HepG2 (cell line): ENCODE results near the gene GRB7. TPM values are rescaled to one million over a fixed set of nuclear protein-coding genes. Genes with fewer than 3 reads are reported as not detected.

Experiments used
- BRF2 ChIP-seq: sonication (generic); formaldehyde crosslinking; IDR thresholded peaks from 2 replicates; pipeline ENCODE4 v1.8.1; 2022; ENCODE audit warnings: mild to moderate bottlenecking, missing genetic modification reagents
- CBFB ChIP-seq: sonication (generic); formaldehyde crosslinking; IDR thresholded peaks from 2 replicates; pipeline ENCODE4 v1.4.0; 2020; ENCODE audit warnings: missing genetic modification reagents
- ELK4 ChIP-seq: sonication (generic); formaldehyde crosslinking; IDR thresholded peaks from 2 replicates; pipeline ENCODE4 v1.9.0; 2021; ENCODE audit warnings: missing genetic modification reagents, borderline replicate concordance
- ZBTB8A ChIP-seq: sonication (generic); formaldehyde crosslinking; IDR thresholded peaks from 2 replicates; pipeline ENCODE4 v1.4.0; 2020; ENCODE audit warnings: mild to moderate bottlenecking, low read depth, missing genetic modification reagents, borderline replicate concordance
- ZFP36L2 ChIP-seq: sonication (generic); formaldehyde crosslinking; IDR thresholded peaks from 2 replicates; pipeline ENCODE4 v1.4.0; 2020; ENCODE audit warnings: missing genetic modification reagents
- ZNF460 ChIP-seq: sonication (generic); formaldehyde crosslinking; IDR thresholded peaks from 2 replicates; pipeline ENCODE4 v1.5.1; 2020; ENCODE audit warnings: missing genetic modification reagents, mild to moderate bottlenecking, borderline replicate concordance
- ZNF580 ChIP-seq: IDR thresholded peaks from 2 replicates; pipeline ENCODE4 v1.6.1; 2016; ENCODE audit warnings: low read depth, borderline replicate concordance
- ZXDC ChIP-seq: sonication (generic); formaldehyde crosslinking; IDR thresholded peaks from 2 replicates; pipeline ENCODE4 v1.5.0; 2020; ENCODE audit warnings: mild to moderate bottlenecking, missing genetic modification reagents
- polyA plus RNA-seq, 8 experiments: library from polyadenylated mRNA; depleted of rRNA in 3 of 8; stranded (reverse) in 7 of 8; unstranded in 1 of 8; fragments of >200 nt; fragmentation: Illumina TruSeq in 4 of 8; extraction: Trizol in 4 of 8; gene quantifications; 2 replicates each; pipeline versions ENCODE4 v1.2.1 to v1.2.3, GENCODE V29; 2011 to 2016; ENCODE audit warnings: low read depth in 4 of 8, missing spikeins in 1 of 8, mixed read lengths in 1 of 8; ENCODE audit not compliant: insufficient read depth in 1 of 8
- total RNA-seq, 5 experiments: library from RNA; depleted of rRNA; stranded (reverse); fragments of >200 nt; fragmentation: Illumina TruSeq; extraction: Trizol; gene quantifications; 2 replicates each; pipeline ENCODE4 v1.2.3, GENCODE V29; 2016; ENCODE audit warnings: low read depth in 1 of 5
- TF ChIP-seq, protein P1 (sequence below): sonication (generic); formaldehyde crosslinking; IDR thresholded peaks from 2 replicates; pipeline ENCODE4 v1.5.0; 2020; ENCODE audit warnings: mild to moderate bottlenecking, missing genetic modification reagents, borderline replicate concordance
- TF ChIP-seq, protein P2 (sequence below): sonication (generic); formaldehyde crosslinking; conservative IDR thresholded peaks from 2 replicates; pipeline ENCODE4 v1.8.0; 2022; ENCODE audit warnings: low read depth, missing genetic modification reagents

The GRB7 gene
- total and polyA plus RNA-seq, 2 of the 13 experiments (the other 11 are each of a cell fraction or from before 2014, with no cell fraction given), result 60.2 to 77.7 TPM

- TF ChIP-seq, protein P1, sequence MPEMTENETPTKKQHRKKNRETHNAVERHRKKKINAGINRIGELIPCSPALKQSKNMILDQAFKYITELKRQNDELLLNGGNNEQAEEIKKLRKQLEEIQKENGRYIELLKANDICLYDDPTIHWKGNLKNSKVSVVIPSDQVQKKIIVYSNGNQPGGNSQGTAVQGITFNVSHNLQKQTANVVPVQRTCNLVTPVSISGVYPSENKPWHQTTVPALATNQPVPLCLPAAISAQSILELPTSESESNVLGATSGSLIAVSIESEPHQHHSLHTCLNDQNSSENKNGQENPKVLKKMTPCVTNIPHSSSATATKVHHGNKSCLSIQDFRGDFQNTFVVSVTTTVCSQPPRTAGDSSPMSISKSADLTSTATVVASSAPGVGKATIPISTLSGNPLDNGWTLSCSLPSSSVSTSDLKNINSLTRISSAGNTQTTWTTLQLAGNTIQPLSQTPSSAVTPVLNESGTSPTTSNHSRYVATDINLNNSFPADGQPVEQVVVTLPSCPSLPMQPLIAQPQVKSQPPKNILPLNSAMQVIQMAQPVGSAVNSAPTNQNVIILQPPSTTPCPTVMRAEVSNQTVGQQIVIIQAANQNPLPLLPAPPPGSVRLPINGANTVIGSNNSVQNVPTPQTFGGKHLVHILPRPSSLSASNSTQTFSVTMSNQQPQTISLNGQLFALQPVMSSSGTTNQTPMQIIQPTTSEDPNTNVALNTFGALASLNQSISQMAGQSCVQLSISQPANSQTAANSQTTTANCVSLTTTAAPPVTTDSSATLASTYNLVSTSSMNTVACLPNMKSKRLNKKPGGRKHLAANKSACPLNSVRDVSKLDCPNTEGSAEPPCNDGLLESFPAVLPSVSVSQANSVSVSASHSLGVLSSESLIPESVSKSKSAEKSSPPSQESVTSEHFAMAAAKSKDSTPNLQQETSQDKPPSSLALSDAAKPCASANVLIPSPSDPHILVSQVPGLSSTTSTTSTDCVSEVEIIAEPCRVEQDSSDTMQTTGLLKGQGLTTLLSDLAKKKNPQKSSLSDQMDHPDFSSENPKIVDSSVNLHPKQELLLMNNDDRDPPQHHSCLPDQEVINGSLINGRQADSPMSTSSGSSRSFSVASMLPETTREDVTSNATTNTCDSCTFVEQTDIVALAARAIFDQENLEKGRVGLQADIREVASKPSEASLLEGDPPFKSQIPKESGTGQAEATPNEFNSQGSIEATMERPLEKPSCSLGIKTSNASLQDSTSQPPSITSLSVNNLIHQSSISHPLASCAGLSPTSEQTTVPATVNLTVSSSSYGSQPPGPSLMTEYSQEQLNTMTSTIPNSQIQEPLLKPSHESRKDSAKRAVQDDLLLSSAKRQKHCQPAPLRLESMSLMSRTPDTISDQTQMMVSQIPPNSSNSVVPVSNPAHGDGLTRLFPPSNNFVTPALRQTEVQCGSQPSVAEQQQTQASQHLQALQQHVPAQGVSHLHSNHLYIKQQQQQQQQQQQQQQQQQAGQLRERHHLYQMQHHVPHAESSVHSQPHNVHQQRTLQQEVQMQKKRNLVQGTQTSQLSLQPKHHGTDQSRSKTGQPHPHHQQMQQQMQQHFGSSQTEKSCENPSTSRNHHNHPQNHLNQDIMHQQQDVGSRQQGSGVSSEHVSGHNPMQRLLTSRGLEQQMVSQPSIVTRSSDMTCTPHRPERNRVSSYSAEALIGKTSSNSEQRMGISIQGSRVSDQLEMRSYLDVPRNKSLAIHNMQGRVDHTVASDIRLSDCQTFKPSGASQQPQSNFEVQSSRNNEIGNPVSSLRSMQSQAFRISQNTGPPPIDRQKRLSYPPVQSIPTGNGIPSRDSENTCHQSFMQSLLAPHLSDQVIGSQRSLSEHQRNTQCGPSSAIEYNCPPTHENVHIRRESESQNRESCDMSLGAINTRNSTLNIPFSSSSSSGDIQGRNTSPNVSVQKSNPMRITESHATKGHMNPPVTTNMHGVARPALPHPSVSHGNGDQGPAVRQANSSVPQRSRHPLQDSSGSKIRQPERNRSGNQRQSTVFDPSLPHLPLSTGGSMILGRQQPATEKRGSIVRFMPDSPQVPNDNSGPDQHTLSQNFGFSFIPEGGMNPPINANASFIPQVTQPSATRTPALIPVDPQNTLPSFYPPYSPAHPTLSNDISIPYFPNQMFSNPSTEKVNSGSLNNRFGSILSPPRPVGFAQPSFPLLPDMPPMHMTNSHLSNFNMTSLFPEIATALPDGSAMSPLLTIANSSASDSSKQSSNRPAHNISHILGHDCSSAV (CRISPR knock-in tag), result 0 out of 2 replicates have a peak, but pooled peaks have one; percentile 20
- peak; percentile 25; the same call in 1 of the 2 replicates for TF ChIP-seq ZFP36L2
- TF ChIP-seq ZXDC (CRISPR knock-in tag), result no peak; the same call in 1 of the 2 replicates
- TF ChIP-seq ZNF460, result peak; percentile 60; the same call in 1 of the 2 replicates
- TF ChIP-seq CBFB (CRISPR knock-in tag), result peak; percentile 42; the same call in 1 of the 2 replicates
- no peak for TF ChIP-seq ZBTB8A (CRISPR knock-in tag)
- 0 out of 2 replicates have a peak, but pooled peaks have one; percentile 82 for TF ChIP-seq ZNF580 (CRISPR knock-in tag)
- peak; percentile 40; the same call in 1 of the 2 replicates for TF ChIP-seq BRF2
- TF ChIP-seq, protein P2, sequence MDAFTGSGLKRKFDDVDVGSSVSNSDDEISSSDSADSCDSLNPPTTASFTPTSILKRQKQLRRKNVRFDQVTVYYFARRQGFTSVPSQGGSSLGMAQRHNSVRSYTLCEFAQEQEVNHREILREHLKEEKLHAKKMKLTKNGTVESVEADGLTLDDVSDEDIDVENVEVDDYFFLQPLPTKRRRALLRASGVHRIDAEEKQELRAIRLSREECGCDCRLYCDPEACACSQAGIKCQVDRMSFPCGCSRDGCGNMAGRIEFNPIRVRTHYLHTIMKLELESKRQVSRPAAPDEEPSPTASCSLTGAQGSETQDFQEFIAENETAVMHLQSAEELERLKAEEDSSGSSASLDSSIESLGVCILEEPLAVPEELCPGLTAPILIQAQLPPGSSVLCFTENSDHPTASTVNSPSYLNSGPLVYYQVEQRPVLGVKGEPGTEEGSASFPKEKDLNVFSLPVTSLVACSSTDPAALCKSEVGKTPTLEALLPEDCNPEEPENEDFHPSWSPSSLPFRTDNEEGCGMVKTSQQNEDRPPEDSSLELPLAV (CRISPR knock-in tag), result 0 out of 2 replicates have a peak, but pooled peaks have one; percentile 41
- no peak for TF ChIP-seq ELK4 (CRISPR knock-in tag)
Measured at GRCh38 chr17:39738983-39739884, 1.5 kb downstream of the GRB7 start (continued).
